T-helper 9 cell (primary cell): ENCODE measurements around the gene CLNK.

Source experiments
- DNase-seq: peaks from one replicate; pipeline ENCODE4 v3.0.0-alpha.2; 2020

Gene CLNK

DNA sequence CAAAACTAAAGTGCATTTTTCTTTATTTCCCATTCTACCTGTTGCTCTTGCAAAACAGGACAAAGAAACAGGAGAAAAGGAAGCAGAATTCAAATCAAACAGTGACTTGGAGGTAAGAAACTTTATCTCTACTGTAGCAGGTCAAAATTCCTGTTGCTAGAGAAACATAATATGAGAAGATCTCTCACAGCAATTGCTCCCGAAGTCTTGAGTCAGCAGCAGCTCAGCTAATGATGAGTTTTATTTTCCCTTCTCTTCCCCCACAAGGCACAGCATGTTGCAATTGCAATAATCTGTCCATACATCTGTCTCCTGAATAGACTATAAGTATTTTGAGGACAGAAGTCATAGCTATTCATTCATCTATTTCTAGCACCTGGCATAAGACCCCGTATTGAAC, 112.7 kb downstream of the CLNK start:
- DNase-seq = no peak

GRCh38 chr4:10569491-10569890, 115.1 kb downstream of the CLNK start:
- no peak for DNase-seq

DNA sequence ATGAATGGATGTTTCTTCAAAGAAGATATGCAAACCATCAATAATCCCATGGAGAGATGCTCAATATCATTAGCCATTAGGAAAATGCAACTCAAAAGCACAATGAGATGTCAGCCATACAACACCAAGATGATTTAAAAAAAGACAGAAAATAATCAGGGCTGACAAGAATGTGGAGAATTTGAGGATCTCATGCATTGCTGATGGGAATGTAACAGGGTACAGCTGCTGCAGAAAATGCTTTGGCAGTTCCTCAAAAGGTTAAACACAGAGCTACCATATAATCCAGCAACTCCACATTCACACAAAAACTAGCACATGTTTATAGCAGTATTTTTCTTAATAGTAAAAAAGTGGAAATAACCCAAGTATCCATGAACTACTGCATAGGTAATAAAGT, 116.8 kb downstream of the CLNK start:
- no peak for DNase-seq

GRCh38 chr4:10565166-10565780, 119.3 kb downstream of the CLNK start:
- DNase-seq = no peak

DNA sequence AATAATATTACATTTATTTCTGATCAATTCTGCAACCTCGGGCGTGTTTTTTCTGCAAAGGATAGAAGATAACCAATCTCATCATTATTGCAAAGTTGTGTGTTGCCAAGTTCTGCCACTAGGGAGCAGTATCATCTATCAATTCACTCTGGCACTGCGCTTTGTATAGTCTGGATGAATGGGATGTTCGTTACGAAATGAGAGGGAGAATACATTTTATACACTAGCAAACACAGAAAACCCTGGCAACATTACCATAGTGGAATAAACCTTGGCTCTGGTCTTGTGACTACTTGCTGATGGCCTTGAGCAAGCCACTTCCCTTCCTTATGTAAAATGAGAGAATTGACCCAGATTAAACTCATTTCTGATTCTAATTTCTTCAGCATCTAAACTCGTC, 129.9 kb downstream of the CLNK start:
- peak; percentile 21 for DNase-seq

GRCh38 chr4:10554121-10554520, 130.4 kb downstream of the CLNK start:
- DNase-seq = no peak

DNA sequence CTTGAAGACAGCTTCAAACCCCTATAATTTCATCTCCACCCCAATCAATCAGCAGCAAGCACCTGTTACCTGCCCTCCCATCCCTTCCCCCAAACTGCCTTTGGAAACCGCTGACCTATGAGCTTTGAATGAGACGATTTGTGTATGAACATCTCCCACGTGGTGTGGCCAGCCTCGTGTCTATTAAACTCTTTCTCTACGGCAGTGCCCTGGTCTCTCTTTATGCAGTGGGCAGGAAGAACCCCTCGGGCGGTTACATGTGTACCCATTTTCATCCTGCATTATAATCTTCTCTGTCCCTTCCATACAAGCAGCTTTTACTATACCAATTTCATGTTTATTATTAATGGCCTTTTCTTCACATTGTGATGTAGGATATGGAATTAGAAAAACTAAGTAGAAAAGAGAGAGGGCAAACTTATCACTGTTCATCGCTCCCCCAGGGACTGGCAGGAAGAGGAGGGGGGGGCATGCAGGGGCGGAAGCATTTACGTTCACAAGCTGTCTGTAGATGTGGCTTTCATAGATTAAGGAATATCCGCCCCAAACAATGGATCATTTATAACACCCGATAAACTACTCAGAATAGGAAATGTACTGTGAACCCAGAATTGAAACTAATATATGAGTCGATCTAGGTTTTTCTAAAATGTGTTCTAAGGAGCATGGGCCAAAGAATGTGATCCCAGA, 131.8 kb downstream of the CLNK start:
- DNase-seq = no peak

DNA sequence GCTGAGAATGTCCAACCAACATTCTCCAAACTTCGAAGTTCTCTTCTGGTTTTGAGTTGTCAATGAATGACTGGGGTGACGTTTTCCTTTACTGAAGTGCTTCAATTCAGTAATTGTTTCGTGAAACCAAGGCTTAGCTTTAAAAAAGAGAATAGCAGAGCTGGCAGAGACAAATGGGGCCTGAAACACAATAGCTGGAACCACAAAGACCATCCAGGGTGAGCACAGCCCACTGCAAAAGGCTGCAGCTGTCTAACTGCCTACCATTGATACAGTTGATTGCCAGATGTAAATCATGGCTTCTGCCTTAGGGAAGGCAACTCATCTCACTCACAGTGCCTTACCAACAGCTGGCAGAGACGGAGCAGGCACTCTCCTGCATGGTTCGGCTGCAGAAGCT, 148.7 kb downstream of the CLNK start:
- no peak for DNase-seq

DNA sequence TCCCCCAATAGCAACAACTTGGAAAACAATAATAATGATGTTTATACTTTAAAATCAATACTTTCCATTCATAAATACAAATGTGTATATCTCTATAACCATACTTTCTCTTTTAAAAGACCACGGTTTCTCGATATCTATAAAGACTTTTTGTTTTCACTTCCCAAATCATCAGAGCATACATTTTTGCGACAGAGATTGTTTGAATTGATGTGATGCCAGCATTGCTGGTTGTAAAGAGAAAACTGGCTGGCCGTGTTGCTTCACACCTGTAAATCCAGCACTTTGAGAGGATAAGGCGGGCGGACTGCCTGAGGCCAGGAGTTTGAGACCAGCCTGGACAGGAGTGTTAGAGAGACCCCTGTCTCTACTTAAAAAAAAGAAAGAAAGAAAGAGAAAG, 149.7 kb downstream of the CLNK start:
- DNase-seq = no peak

DNA sequence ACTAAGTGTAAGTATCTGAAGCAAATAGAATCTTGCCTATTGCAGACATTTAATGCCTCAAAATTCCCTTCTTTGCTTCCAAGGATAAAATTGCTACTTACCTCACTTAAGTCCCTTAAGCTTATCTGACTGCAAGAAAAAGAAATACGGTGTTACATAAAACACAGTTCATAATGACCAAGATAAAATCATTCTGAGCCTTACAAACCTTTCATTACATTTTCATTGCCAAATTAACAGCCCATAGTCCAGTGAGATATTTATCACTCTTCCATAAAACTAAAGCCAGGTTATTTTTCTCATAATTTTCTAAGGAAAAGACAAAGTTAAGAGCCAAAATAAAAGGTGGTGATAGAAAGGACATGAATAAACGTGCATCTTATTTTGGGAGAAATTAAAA, 152.4 kb downstream of the CLNK start:
- DNase-seq = no peak

GRCh38 chr4:10530137-10530786, 154.3 kb downstream of the CLNK start:
- no peak for DNase-seq

DNA sequence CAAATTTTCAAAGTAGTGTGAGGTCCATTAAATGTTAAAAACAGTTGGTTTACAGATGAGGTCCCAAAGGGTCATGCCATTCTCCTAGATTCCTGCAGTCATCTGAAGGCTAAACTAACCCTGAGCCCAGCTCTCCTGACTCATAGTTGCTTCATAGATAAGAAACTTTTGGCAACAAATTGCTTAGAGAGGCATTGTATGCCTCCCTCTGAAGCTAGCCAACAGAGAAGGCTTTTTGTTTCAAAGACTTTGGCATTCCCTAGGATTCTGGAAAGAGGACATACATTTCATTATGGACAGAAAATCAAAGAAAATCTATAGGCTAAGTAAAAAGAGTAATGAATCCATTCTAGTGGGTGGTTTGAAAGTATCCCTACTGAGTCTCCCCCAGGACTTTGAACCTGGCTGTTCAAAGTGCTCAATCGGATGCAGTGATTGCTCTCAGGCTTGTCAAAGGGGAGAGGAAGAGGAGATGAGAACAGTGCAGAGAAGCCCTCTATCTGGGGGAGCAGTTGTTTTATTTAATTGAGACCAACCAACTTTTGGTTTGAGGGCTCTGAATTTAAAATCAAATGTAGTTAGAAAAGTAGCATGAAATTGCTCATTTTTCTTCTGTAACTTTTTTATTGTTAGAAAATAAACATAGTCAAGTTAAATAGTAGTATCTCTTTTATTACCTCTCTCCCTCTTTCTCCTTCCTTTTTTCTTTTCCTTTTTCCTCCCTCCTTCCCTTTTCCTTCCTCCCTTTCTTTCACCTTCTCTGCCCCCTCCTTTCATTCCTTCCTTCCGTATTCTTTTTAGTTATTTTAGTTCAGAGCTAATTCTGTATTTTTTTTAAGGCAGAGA, 155.1 kb downstream of the CLNK start:
- no peak for DNase-seq

DNA sequence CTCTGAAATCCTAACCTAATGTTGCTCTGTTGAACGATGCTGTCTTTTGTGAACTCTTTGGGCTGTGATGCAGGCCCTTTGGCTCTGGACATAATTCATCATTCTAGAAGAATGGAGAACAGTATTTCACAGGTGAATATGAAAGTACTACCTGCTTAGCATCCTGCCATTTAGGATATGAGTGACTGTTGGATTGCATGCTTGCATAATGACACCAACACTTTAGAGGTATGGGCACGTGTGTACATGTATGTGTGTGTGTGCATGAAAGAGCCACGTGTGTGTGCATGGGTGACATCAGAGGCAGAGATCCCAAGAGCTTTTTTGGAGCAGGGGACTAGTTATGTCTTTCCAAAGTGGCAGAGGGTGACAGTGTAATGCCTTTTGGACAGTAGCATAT, 157.1 kb downstream of the CLNK start:
- DNase-seq = no peak

GRCh38 chr4:10526429-10527222, 157.9 kb downstream of the CLNK start:
- DNase-seq = no peak

- no peak for DNase-seq
These were observed 160.3 kb downstream of the CLNK start for GRCh38 chr4:10524196-10524833.

GRCh38 chr4:10521424-10521823, 163.1 kb downstream of the CLNK start:
- no peak for DNase-seq

DNA sequence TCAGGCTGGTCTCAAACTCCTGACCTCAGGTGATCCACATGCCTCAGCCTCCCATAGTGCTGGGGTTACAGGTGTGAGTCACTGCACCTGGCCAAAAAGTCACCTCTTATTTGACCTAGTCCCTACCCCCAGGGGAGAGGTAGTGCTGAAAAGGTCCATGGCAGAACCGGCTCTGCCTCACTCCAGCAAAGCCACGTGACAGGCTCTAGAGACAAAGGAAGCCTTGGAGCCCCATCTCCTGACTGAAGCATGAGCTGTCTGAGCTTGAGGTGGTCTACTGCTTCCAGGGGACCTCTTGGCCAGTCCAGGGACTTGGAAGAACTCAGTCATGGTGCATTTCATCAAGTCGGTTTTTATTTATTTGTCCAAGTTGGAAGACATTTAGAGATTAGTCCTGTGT, 174.8 kb downstream of the CLNK start:
- no peak for DNase-seq

DNA sequence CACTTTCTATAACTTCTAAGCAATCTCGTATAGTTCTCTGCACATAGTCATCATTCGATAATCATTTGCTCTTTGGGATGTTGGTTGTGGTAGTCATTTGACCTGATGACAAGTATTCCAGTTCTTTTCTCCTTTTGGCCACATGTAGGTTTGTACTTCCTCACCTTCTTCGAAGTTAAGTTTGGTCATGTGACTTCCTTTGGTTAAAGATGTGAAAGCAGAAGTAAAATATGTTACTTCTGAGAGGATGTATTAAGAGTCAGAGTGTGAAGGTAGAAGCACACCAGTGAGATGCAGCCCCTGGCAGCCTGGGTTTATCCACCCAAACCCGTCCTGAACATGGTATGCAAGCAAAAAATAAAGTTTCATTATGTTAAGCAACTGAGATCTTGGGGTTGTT, 178.5 kb downstream of the CLNK start:
- no peak for DNase-seq

- DNase-seq = no peak
These were observed 179.9 kb downstream of the CLNK start for GRCh38 chr4:10504570-10505179.

DNA sequence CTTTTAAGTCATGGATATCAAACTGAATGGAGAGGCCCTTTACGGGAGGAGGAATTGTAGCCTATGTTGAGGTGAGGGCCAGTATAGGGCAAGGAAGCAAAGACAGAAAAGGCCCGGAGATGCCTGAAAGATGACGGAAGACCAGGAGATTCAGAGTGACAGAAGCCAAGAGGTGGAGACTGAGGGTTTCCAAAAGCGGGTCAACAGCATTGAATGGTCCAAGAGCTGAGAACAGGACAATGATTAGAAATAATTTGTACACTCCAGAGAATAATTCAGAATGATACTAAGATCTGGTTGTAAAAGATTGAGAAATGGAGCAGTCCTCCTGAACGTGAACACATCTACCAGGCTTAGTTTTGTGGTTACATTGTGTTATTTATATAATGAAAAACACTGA, 181.9 kb downstream of the CLNK start:
- no peak for DNase-seq

DNA sequence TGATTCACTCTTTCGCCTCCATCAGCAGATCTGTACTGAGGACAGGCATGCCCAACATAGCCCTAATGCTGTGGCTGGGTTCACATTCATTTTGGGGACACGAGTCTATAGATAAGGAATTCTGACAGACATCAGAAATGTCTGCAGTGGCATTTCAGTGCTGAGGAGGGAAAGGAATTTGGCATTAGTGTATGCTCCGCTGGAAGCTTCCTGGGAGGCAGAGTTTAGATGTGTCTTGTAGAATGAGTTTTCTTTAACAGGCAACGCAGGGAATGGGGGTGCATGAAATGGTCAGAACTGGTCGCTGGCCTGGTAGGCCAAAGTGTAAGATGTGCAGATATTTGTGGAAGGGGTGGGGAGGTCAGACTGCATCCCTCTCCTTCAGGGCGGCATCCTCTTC, 183.8 kb downstream of the CLNK start:
- no peak for DNase-seq

DNA sequence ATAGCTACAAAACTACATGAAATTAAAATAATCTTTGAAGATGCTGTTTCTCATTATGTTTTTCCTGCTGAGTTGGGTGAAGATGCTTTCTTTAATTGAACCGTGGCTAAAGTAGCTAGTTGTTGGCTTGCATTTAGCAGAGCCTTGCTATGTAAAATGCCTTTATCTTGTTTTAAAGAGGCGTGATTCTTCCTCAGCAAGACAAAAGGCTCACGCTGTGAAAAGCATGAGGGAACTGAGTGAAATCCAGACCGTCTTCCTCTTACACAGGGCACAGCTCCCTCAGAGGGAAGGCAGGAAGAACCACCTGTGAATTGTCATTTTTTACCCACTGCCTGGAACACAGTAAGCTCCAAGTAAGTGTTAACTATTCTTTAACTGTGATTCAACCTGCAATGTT, 188.4 kb downstream of the CLNK start:
- DNase-seq = no peak
